Thymus (tissue), 11 donors: ENCODE results near the gene SLC26A3. TPM values are rescaled to one million over a fixed set of nuclear protein-coding genes. Genes with fewer than 3 reads are reported as not detected.

Experiments
- DNase-seq, 9 donors: peaks; one replicate each; pipeline ENCODE4 v3.0.0-alpha.2; 2013; ENCODE audit warnings: low spot score in 9 of 9, low read depth in 6 of 9, missing footprints in 1 of 9
- H3K27ac ChIP-seq, 2 donors: one replicate each; pipeline ENCODE4 v1.5.1; 2013; ENCODE audit warnings: control low read depth in 1 of 2, low read depth in 1 of 2, low read length in 1 of 2, mild to moderate bottlenecking in 1 of 2, moderate library complexity in 1 of 2
- H3K27me3 ChIP-seq, 2 donors: one replicate each; pipeline ENCODE4 v1.5.1; 2013; ENCODE audit warnings: low read length in 1 of 2; ENCODE audit not compliant: control insufficient read depth in 2 of 2, insufficient read depth in 1 of 2
- H3K36me3 ChIP-seq, 2 donors: one replicate each; pipeline ENCODE4 v1.5.1; 2013; ENCODE audit warnings: low read length in 1 of 2, mild to moderate bottlenecking in 1 of 2, moderate library complexity in 1 of 2; ENCODE audit not compliant: control insufficient read depth in 2 of 2, insufficient read depth in 2 of 2
- H3K4me1 ChIP-seq, 2 donors: one replicate each; pipeline ENCODE4 v1.5.1; 2013; ENCODE audit warnings: low read length in 2 of 2; ENCODE audit not compliant: control insufficient read depth in 2 of 2, insufficient read depth in 2 of 2
- H3K4me3 ChIP-seq, 2 donors: one replicate each; pipeline ENCODE4 v1.5.1; 2013; ENCODE audit warnings: low read length in 2 of 2, control low read depth in 1 of 2, mild to moderate bottlenecking in 1 of 2
- H3K9me3 ChIP-seq, 2 donors: one replicate each; pipeline ENCODE4 v1.5.1; 2013; ENCODE audit warnings: low read length in 1 of 2, mild to moderate bottlenecking in 1 of 2; ENCODE audit not compliant: control insufficient read depth in 2 of 2, insufficient read depth in 1 of 2
- WGBS: extraction: QIAGEN DNeasy Blood & Tissue Kit; methylation state at CpG from one replicate; pipeline ENCODE4 v1.1.7; 2013; 5-methylcytosine and 5-hydroxymethylcytosine counted together
- polyA plus RNA-seq: library from polyadenylated mRNA; stranded (reverse); fragments of 200-250 nt; gene quantifications from one replicate; pipeline ENCODE4 v1.2.3, GENCODE V29; 2013
- total RNA-seq: library from RNA; stranded (reverse); fragments of 120-200 nt; gene quantifications from one replicate; pipeline ENCODE4 v1.2.4, GENCODE V29; 2013
- donor health status: healthy.

SLC26A3 gene
- total and polyA plus RNA-seq, 2 donors = 0.09 to 0.11 TPM

DNA sequence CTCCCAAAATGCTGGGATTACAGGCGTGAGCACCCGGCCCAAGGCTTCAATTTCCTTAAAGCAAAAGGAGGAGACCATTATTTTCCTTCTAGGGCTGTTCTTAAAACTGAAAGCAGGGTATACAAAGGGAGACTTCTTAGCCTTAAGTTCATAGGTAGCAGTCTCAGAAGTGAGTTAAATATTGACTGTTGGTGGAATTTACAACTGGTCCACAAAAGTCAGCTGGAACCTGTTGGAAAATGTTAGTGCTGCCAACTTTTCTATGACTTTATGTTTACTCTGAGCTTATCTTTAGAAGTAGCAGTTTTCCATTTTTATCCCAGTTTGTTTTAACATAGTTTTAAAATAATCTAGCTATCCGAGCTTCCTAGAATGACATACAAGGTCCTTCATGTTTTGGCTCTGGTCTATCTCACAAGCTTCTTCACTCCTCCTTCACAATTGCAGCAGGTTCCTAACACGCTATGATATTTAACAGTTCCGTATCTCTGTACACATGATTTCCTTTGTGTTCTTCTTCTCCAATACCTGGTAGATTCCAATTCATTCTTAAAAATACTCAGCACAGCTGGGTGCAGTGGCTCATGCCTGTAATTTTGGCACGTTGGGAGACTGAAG, 3.3 kb downstream of the SLC26A3 start:
- no peaks in the 10 kb centered on the region for H3K4me1 ChIP-seq
- H3K27me3 ChIP-seq = no peaks in the 10 kb centered on the region
- DNase-seq = no peak
- no peaks in the 10 kb centered on the region for H3K9me3 ChIP-seq
- no peak overlapping the region for H3K4me3 ChIP-seq
- no peaks in the 10 kb centered on the region for H3K36me3 ChIP-seq
- H3K27ac ChIP-seq = no peak overlapping the region
- WGBS = 69% methylated on average over 6 of the region's 6 CpGs

DNA sequence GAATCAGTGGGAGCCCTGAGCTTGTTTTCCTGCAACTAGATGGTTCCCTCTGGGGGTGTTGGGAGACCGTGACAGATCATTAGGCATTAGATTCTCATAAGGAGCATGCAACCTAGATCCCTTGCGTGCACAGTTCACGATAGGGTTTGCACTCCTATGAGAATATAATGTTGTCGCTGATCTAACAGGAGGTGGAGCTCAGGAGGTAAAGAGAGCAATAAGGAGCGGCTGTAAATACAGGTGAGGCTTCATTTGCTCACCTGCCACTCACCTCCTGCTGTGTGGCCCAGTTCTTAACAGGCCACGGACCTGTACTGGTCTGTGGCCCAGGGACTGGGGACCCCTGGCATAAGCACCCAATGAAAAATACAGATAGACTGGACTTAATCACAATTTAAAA, 10.7 kb downstream of the SLC26A3 start:
- no peak overlapping the region for H3K4me3 ChIP-seq
- no peak overlapping the region for H3K27ac ChIP-seq
- 96% methylated on average over 6 of the region's 6 CpGs for WGBS
- H3K36me3 ChIP-seq = no peaks in the 10 kb centered on the region
- no peaks in the 10 kb centered on the region for H3K27me3 ChIP-seq
- no peaks in the 10 kb centered on the region for H3K4me1 ChIP-seq
- DNase-seq = no peak
- no peaks in the 10 kb centered on the region for H3K9me3 ChIP-seq

GRCh38 chr7:107789647-107790046, 13.4 kb downstream of the SLC26A3 start:
- Histone ChIP-seq H3K9me3 (no peaks in the 10 kb centered on the region), H3K27ac (no peak overlapping the region), H3K4me3 (no peak overlapping the region), H3K4me1 (peaks cover 0 to 2% of the 10 kb centered on the region in 2 donors), H3K36me3 (no peaks in the 10 kb centered on the region), H3K27me3 (no peaks in the 10 kb centered on the region)
- peak in 1 of 9 donors; percentile 7 for DNase-seq
- 96% methylated on average over 6 of the region's 6 CpGs for WGBS

DNA sequence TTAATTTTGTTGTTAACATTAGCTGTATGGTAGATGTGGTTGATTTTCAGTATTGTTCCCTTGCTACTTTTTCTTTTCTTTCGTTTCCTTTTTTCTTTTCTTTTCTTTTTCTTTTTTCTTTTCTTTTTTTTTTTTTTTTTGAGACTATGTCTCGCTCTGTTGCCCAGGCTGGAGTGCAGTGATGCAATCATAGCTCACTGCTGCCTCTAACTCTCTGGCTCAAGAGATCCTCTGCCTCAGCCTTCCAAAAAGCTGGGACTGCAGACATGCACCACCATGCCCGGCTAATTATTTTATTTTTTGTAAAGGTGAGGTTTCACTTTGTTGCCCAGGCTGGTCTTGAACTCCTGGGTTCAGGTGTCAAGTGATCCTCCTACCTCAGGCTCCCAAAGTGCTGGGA, 14.4 kb downstream of the SLC26A3 start:
- Histone ChIP-seq H3K4me3 (no peak overlapping the region), H3K9me3 (no peaks in the 10 kb centered on the region), H3K36me3 (no peaks in the 10 kb centered on the region), H3K27ac (peak overlapping the region in 1 of 2 donors; percentile 32), H3K27me3 (no peaks in the 10 kb centered on the region), H3K4me1 (peaks cover 0 to 2% of the 10 kb centered on the region in 2 donors)
- no peak for DNase-seq
- WGBS = 90% methylated on average over 3 of the region's 3 CpGs

- no peaks in the 10 kb centered on the region for H3K9me3 ChIP-seq
- H3K27ac ChIP-seq = no peak overlapping the region
- H3K36me3 ChIP-seq = no peaks in the 10 kb centered on the region
- 100% methylated on average over 1 of the region's 1 CpG for WGBS
- no peak for DNase-seq
- H3K4me3 ChIP-seq = no peak overlapping the region
- H3K27me3 ChIP-seq = no peaks in the 10 kb centered on the region
- peaks cover 0 to 2% of the 10 kb centered on the region in 2 donors for H3K4me1 ChIP-seq
These were observed 14.8 kb downstream of the SLC26A3 start for GRCh38 chr7:107788216-107788615.

GRCh38 chr7:107785926-107786325, 17.1 kb downstream of the SLC26A3 start:
- DNase-seq = no peak

GRCh38 chr7:107785170-107785569, 17.9 kb downstream of the SLC26A3 start:
- Histone ChIP-seq H3K9me3 (no peaks in the 10 kb centered on the region), H3K4me3 (no peak overlapping the region), H3K4me1 (peaks cover 0 to 2% of the 10 kb centered on the region in 2 donors), H3K27me3 (no peaks in the 10 kb centered on the region), H3K27ac (no peak overlapping the region), H3K36me3 (no peaks in the 10 kb centered on the region)
- no peak for DNase-seq
- WGBS = 94% methylated on average over 2 of the region's 2 CpGs

More at GRCh38 chr7:107785926-107786325, 17.1 kb downstream of the SLC26A3 start:
- peaks cover 0 to 2% of the 10 kb centered on the region in 2 donors for H3K4me1 ChIP-seq
- no peaks in the 10 kb centered on the region for H3K36me3 ChIP-seq
- WGBS = 68% methylated on average over 2 of the region's 2 CpGs
- no peak overlapping the region for H3K27ac ChIP-seq
- H3K27me3 ChIP-seq = no peaks in the 10 kb centered on the region
- no peak overlapping the region for H3K4me3 ChIP-seq
- H3K9me3 ChIP-seq = no peaks in the 10 kb centered on the region

- Histone ChIP-seq H3K27ac (no peak overlapping the region), H3K27me3 (no peaks in the 10 kb centered on the region), H3K4me1 (peaks cover 0 to 2% of the 10 kb centered on the region in 2 donors), H3K9me3 (no peaks in the 10 kb centered on the region), H3K4me3 (no peak overlapping the region), H3K36me3 (no peaks in the 10 kb centered on the region)
- 97% methylated on average over 1 of the region's 1 CpG for WGBS
- DNase-seq = no peak
These were observed 19.4 kb downstream of the SLC26A3 start for GRCh38 chr7:107783648-107784047.

GRCh38 chr7:107782374-107782773, 20.6 kb downstream of the SLC26A3 start:
- no peaks in the 10 kb centered on the region for H3K36me3 ChIP-seq
- no peak overlapping the region for H3K4me3 ChIP-seq
- H3K27ac ChIP-seq = no peak overlapping the region
- H3K9me3 ChIP-seq = no peaks in the 10 kb centered on the region
- 95% methylated on average over 3 of the region's 3 CpGs for WGBS
- no peak for DNase-seq
- no peaks in the 10 kb centered on the region for H3K27me3 ChIP-seq
- peaks cover 0 to 2% of the 10 kb centered on the region in 2 donors for H3K4me1 ChIP-seq
